Suppressor macrophage (primary cell): Measurements from ENCODE around the gene USP35.

ENCODE experiments used
- DNase-seq, 4 experiments: peaks; one replicate each; pipeline ENCODE4 v3.0.0-alpha.2; 2020 to 2022

USP35 gene

GRCh38 chr11:78196661-78197091 lies 8.0 kb downstream of the USP35 start:
- DNase-seq: no peak

DNA sequence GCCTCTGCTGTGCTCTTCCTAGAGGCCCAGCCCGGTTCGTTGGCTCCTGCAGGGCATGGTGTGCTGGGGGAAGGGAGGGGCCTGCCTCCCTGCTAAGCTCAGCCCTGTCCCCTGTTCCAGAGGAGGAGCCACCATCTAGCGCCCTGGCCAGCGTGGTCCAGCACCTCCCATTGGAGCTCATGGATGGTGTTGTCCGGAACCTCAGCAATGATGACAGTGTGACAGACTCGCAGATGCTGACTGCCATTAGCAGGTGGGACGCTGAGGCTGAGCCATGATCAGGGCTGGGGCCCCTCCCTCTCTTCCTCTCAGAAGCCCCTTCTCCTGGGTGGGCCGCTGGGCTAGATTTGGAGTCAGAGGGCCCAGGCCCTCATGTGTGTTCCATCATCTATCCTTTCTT lies 9.1 kb downstream of the USP35 start:
- DNase-seq: no peak

GRCh38 chr11:78199015-78199652 lies 10.4 kb downstream of the USP35 start:
- no peak for DNase-seq

DNA sequence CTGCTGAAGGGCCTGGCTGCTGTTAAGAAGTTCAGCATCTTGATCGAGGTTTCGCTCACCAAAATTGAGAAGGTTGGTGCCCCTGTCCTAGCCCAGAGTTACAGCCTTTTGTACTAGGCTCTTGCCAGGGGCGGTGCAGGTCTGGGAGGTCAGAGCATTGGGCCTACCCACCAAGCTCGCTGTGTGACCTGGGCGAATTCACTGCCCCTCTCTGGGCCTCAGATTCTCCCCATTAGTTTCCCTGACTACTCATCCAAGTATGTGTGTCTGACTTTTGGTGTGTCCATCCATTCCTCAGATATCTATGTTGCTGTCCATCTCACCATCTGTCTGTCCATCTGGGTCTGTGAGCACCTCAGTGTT lies 10.9 kb downstream of the USP35 start:
- DNase-seq: no peak

- DNase-seq: no peak
Observed at GRCh38 chr11:78200061-78200460, 11.3 kb downstream of the USP35 start.

DNA sequence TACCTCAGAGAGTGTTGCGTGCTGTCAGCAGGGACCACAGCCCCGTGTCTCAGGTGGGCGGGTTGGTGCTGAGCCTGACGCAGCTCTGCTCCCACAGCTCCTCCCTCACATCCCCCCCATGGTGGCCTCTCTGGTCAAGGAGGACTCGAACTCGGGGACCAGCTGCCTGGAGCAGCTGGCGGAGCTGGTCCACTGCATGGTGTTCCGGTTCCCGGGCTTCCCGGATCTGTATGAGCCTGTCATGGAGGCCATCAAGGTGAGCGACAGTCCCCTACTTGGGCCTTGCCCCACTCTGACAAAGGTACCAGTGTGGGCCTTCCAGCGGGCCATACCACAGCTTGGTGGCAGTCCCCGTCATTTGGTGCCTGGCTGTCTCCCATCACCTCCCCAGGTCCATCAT lies 11.8 kb downstream of the USP35 start:
- DNase-seq: no peak

DNA sequence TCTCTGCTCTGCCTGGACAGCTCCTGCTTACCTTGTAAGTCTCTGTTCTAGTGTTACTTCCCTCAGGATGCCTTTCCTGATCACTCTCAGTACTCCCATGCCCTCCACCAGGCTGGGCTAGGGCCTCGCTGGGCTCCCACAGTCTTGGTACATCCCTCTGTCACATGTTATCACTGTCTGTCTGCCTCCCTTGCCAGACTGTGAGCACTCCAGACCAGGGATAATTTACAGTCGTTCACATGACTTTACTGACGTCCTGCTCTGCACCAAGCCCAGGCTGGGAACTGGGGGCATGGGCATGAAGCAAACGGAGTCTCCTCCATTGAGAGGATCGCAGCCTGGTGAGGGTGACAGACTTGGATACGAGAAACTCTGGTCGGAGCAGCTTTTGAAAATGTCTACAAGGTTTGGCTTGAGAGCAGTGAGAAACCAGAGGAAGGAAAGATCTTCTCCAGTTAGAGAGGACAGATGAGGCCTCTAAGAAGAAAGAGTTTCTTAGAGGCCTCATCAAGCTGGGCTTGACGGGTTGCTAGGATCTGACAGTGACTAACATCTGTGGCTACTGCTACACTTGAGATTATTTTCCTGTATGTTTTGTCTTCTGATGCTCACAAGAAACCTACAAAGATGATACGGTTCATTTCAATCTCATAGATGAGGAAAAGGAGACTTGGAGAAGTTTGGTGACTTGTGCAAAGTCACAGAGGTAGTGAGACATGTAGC lies 12.5 kb downstream of the USP35 start:
- DNase-seq: no peak

DNA sequence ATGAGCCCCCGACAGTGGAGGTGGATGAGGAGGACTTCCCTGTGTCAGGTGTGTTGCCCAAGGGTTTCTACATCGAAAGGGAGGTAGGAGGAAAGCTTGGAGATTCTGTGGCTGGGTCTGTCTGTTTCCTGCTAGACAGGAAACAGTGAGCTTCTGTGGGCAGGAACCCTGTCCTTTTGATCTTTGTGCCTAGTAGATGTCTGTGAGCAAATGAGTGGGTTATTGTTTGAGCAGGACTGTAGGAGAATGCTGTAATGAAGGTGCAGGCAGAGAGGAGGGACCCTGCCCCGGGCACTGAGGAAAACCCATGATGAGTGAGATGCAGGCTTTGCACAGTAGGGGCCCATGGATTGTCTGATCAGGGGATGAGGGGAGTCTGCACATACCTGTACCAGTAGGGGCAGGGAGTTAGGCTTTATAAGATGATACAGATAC lies 14.0 kb downstream of the USP35 start:
- peak in 3 of 4 experiments; percentile 17 to 26 (median 21) for DNase-seq

DNA sequence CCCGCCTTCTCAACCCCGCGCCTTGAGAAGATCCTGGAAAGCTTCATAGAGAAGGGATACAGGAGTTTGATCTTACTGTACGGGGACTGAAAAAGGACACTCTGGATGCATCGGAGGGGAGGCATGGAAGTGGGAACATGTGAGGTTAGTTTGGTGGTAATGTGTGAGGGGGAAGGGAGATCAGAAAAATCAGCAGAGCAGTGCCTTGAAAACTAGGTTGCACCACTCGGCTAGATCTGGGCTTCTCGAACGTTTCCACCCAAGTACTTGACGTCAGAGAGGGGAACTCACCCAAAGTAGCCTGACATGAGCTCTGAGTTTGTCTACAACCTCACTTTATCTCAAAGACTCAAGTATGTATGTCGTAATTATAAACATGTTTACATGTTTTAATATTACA lies 14.5 kb downstream of the USP35 start:
- peak; percentile 51 to 74 (median 59) for DNase-seq

GRCh38 chr11:78205256-78205655 lies 16.5 kb downstream of the USP35 start:
- no peak for DNase-seq

DNA sequence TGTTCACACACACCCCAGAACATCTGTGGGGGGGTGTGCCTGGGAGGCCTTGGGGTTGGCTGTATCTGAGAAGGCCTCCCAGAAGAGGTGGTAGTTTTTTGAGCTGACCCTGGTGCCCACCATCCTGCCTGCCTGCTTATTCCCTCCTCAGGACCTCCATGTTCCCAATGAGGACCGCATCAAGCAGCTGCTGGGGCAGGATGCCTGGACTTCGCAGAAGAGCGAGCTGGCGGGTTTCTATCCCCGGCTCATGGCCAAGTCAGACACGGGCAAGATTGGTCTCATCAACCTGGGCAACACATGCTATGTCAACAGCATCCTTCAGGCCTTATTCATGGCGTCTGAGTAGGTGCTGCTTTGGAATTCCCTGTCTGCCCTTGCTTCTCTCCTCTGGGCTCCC lies 17.0 kb downstream of the USP35 start:
- DNase-seq: no peak

- DNase-seq: no peak
Observed at GRCh38 chr11:78207532-78208256, 19.0 kb downstream of the USP35 start.

GRCh38 chr11:78208257-78209165 lies 19.8 kb downstream of the USP35 start:
- peak in 1 of 4 experiments; percentile 13 for DNase-seq

- no peak for DNase-seq
Observed at GRCh38 chr11:78209478-78209877, 20.8 kb downstream of the USP35 start.

GRCh38 chr11:78210000-78210608 lies 21.4 kb downstream of the USP35 start:
- DNase-seq: no peak

- DNase-seq: no peak
Observed at GRCh38 chr11:78211565-78211964, 22.8 kb downstream of the USP35 start.

DNA sequence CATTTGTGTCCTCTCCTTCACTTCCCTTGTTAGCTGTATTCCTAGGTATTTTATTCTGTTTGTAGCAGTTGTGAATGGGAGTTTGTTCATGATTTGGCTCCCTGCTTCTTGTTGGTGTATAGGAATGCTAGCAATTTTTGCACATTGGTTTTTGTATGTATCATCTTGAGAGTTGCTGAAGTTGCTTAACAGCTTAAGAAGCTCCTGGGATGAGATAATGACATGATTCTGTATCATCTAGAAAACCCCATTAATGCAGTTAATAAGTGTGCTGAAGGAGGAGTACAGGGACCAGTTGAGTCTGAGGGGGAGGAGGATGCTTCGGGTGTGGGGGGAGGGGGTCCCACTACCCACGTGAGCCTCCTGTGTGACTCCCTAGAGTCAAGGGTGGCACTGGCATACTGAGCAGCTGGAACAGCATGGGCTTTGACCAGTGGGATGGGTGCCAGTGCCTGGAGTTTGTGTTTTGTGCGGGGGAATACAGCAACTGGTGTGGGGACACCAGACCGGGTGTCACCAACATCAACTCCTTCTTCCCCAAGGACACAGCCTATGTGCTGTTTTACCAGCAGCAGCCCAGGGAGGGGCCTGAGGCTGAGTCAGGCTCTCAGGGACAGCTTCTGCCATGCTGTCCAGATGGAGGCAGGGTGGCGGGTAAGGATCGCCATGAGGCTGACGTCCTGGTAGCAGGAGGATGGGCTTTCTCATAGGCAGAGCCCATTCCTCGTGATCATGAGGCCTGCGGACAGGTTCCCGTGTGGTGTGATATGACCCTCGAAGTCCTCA lies 24.1 kb downstream of the USP35 start:
- peak in 1 of 4 experiments; percentile 2 for DNase-seq

DNA sequence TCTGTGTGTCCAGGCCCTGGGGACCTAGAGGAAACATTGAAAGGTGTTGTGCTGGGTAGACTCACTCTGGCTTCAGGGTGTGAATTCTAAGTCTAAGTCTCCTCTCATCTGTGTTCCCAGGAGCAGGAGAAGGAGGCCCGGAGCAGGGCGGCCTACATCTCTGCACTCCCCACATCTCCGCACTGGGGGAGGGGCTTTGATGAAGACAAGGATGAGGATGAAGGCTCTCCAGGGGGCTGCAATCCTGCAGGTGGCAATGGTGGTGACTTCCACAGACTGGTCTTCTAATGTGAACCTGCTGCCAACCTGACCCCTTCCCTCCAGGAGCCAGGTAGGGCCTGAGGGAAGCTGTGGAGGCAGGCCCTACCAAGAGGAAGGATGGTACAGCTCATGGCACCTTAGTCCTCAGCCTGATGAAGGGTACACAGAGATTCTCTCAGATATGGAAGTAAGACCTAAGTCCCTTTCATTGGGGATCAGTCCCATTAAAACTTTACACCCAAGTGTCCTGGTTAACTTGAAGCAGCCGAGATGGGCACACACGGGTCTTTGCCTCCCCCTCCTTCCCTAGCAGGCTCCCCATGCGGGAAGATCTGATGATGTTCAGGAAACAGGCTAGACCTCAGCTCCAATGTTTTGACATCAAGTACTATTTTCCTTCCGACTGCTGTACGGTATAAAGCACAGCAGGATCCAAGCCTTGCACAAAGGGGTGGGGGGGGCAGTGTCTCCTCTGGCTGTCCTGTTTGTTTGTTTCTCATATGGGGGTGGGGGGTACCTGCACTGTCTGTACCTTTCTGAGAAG lies 25.0 kb downstream of the USP35 start:
- DNase-seq: no peak

- DNase-seq: no peak
Observed at GRCh38 chr11:78214331-78215194, 25.8 kb downstream of the USP35 start.
